ENCODE data around the gene DNALI1.

DNALI1 gene

GRCh38 chr1:37599940-37600339, 43.2 kb downstream of the DNALI1 start:
- no peak for TF ChIP-seq CTCF (IDR thresholded peaks at IDR 0.05; ENCODE audit: extremely low read depth, missing control alignments)

GRCh38 chr1:37601441-37601840, 44.7 kb downstream of the DNALI1 start:
- DNase-seq (ENCODE audit: low spot score): no peak
- no peak for TF ChIP-seq CTCF (IDR thresholded peaks at IDR 0.05; ENCODE audit: extremely low read depth, missing control alignments)

More at GRCh38 chr1:37599940-37600339, 43.2 kb downstream of the DNALI1 start:
- no peak for DNase-seq (ENCODE audit: low spot score)

GRCh38 chr1:37602750-37603694, 46.3 kb downstream of the DNALI1 start:
- DNase-seq (ENCODE audit: low spot score): peak; percentile 64

GRCh38 chr1:37605061-37605650, 48.4 kb downstream of the DNALI1 start:
- no peak for DNase-seq (ENCODE audit: low spot score)
- TF ChIP-seq CTCF (IDR thresholded peaks at IDR 0.05; ENCODE audit: extremely low read depth, missing control alignments): no peak

More at GRCh38 chr1:37602750-37603694, 46.3 kb downstream of the DNALI1 start:
- no peak for TF ChIP-seq CTCF (IDR thresholded peaks at IDR 0.05; ENCODE audit: extremely low read depth, missing control alignments)

GRCh38 chr1:37605806-37606474, 49.2 kb downstream of the DNALI1 start:
- no peak for DNase-seq (ENCODE audit: low spot score)
- no peak for TF ChIP-seq CTCF (IDR thresholded peaks at IDR 0.05; ENCODE audit: extremely low read depth, missing control alignments)

GRCh38 chr1:37606481-37607263, 49.9 kb downstream of the DNALI1 start:
- no peak for DNase-seq (ENCODE audit: low spot score)
- no peak for TF ChIP-seq CTCF (IDR thresholded peaks at IDR 0.05; ENCODE audit: extremely low read depth, missing control alignments)

Data from GM20000 (cell line).